GM12875 (cell line): ENCODE measurements around the gene CCSAP.

Source experiments
- H3K4me3 ChIP-seq: one replicate; pipeline ENCODE4 v1.5.1; 2011; ENCODE audit warnings: low read depth, low read length, control low read depth
- CTCF ChIP-seq: IDR thresholded peaks from 2 replicates; pipeline ENCODE4 v1.5.1; 2011; ENCODE audit warnings: low read depth, mild to moderate bottlenecking, control low read depth, inconsistent platforms, low read length, moderate library complexity, borderline replicate concordance; ENCODE audit not compliant: insufficient read depth

CCSAP gene

DNA sequence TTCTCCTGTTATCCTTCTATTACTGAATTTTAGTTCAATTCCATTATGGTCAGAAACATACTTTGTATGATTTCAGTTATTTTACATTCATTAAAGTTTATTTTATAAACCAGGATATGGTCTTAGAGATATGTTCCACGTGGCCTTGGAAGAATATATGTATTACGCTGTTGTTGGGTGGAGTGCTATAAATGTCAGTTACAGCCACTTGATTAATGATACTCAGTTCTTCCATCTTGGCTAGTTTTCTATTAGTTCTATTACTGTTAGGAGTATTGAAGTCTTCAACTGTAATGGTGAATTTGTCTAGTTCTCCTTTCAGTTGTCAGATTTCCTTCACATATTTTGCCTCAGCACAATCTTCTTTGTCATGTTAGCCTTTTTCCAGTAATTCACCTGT is 26.7 kb downstream of the CCSAP start:
- TF ChIP-seq CTCF: no peak
- no peak overlapping the region for H3K4me3 ChIP-seq

GRCh38 chr1:229310833-229311232 is 32.0 kb downstream of the CCSAP start:
- no peak overlapping the region for H3K4me3 ChIP-seq
- TF ChIP-seq CTCF: no peak

GRCh38 chr1:229309684-229310083 is 33.2 kb downstream of the CCSAP start:
- no peak for TF ChIP-seq CTCF
- H3K4me3 ChIP-seq: no peak overlapping the region

DNA sequence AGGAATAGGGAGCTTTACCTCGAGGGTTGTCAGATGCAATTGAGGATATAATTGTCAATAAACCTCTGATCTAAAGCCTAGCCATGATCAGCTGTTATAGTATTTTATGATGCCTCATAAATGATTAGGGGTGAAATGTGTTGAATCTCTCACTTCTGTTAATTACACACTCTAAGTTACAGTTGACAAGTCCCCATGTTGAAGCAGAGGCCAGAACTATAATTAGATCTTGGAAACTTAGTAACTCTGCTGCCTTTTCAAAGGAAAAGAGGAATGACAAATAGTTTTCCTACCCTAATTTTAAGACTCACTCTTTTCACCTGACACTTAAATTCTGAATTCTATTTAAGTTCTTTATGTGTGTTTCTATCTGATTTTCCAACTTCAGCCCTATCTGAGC is 33.8 kb downstream of the CCSAP start:
- H3K4me3 ChIP-seq: no peak overlapping the region
- no peak for TF ChIP-seq CTCF

GRCh38 chr1:229305392-229305791 is 37.5 kb downstream of the CCSAP start:
- H3K4me3 ChIP-seq: no peak overlapping the region
- no peak for TF ChIP-seq CTCF

DNA sequence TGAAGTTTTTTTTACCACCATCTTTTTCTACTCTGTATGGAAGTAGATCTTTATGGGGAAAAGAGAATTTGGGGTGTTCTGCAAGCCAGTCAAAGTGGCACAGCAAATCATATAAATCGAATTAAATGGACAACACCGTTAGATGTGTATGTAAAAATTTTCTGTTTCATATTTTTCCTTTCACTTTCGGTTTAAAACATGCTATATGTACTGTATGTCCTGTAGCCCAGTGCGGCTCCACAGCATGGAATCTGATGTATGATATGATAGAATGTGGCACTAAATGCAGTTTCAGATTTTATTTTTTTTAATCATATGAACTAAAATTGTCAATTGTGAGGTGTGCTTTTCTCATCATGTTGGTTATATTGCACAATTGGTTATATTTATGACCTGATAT is 39.0 kb downstream of the CCSAP start:
- no peak for TF ChIP-seq CTCF
- H3K4me3 ChIP-seq: no peak overlapping the region

- TF ChIP-seq CTCF: no peak
Observed at GRCh38 chr1:229302740-229303139, 40.1 kb downstream of the CCSAP start.

More at GRCh38 chr1:229302740-229303139, 40.1 kb downstream of the CCSAP start:
- no peak overlapping the region for H3K4me3 ChIP-seq
